Measurements from ENCODE around the gene LIFR.

DNA sequence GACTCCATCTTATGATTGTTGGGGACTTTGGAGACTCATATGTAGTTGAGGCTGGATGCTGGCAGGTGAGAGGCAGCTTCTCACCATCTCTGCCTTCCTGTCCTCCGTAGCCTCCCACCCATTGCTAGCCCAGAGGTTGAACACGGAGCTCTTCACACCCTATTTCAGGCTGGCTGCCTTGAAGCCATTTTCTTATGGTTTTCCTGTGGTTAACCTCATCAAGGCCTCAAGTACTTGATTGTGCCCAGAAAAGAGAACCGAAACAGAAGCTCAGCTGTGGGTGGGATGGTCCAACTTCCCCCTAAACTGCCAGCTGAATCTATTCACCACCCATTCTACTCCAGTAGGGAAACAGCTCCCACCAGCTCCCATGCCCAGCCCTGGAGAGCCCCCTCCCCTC, 102.9 kb downstream of the LIFR start:
- TF ChIP-seq CTCF (IDR thresholded peaks at IDR 0.05) (no peak), POLR2A (IDR thresholded peaks at IDR 0.05) (no peak)
